HG03097 (cell line): ENCODE measurements around the gene KIF3A.

Experiments
- ATAC-seq: cut with Tn5 transposase; IDR thresholded peaks from one replicate; pipeline ENCODE4 v1.9.1; 2021; ENCODE audit not compliant: unreplicated experiment, low FRiP score

Gene KIF3A

DNA sequence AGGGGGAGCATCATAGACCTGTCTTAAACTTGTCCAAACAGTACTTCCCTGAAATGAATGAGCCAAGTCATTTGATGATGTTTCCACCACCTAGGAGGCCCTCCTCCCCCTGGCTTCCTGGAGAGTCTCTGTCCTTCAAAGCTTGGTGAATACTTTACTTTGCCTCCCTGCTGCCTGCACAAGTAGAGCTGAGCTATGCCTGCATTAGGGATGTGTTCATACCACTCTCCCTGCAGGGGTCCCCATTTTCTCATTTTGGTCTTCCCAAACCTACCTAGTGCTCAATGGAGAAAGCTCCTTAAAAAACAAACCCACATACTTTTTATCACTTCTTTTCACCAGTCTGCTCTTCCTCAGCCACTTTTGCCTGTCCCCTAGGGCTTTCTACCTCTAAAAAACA lies 17.6 kb upstream of the KIF3A start:
- no peak for ATAC-seq

DNA sequence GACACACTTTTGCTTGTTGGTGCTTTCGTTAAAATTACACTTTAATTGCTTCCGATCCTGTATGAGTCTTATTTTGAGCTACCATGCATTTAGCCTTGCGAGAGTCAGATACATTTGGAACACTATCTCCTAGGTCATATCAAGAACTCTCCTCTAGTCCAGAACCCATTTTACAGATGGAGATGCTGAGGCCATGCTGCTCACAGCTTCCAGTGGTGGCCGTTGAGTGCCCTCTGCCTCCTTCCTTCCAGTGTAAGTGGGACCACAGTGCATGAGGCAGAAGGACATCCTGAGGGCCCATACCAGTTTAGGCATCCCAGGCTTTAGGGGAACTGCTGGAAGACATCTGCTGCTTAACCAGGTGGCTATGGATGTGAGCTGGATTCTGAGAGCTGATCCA lies 16.8 kb upstream of the KIF3A start:
- no peak for ATAC-seq

DNA sequence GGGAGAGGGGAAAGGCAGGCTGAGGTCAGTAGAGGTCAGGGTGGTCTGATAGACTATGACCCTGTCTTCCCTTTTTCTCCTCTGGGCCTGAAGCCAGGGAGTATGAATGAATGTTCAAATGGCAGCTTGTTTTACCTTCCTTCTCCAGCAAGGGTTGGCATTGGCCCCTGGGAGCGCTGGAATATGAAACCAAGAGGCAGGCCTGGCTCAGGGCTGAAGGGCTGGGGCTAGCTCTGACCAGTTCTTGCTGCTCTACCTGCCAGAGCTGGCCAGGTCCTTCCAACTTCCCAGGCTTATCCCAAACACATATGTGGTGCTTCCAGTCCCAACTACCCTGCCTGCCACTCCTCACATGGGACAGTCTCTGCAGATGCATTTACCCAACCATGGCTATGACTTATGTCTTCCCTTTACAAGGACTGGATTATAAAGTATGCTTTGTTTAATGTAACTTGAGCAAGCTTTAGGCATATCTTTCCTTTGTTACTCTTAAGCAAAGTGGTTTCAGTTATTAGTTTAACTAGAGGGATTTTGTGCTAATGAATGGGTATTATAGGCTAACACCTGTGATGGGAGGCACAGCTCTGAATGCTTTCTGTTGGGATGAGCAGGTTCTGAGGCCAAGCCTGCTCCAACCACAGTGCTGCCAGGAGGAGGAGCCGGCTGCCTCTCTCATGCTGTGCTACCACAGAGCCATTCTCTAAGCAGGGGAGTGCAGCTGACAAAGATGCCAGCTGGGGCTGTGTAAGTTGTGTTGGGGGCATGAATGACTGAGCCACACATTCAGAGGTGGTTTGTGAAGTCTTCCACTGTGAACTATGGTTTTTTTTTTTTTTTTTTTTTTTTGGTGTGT lies 16.0 kb upstream of the KIF3A start:
- ATAC-seq, result no peak

DNA sequence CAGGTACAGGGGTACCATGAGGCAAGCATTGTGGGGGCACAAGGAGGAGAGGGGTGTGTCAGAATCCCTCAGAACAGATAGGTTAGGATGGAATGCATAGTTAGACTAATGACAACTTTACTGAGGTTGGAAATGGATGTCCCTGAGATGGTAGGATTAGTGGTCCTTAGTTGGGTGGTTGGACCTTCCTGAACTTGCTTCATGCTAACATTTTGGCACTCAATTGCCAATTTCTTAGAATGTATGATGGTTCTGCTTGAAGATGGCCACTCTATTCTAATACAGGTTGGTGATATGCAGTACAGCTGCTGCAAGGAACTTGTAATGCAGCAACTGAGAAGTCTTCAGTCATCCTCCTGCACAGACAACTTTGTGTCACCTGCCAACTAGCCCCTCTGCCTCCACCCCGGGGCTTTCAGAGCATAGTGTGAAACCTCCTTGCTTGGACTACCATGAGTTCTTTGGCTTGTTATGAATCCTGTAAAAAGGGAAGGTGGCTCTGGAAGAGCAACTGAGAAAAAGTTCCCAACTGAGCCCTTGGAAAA lies 15.3 kb upstream of the KIF3A start:
- ATAC-seq, result no peak

DNA sequence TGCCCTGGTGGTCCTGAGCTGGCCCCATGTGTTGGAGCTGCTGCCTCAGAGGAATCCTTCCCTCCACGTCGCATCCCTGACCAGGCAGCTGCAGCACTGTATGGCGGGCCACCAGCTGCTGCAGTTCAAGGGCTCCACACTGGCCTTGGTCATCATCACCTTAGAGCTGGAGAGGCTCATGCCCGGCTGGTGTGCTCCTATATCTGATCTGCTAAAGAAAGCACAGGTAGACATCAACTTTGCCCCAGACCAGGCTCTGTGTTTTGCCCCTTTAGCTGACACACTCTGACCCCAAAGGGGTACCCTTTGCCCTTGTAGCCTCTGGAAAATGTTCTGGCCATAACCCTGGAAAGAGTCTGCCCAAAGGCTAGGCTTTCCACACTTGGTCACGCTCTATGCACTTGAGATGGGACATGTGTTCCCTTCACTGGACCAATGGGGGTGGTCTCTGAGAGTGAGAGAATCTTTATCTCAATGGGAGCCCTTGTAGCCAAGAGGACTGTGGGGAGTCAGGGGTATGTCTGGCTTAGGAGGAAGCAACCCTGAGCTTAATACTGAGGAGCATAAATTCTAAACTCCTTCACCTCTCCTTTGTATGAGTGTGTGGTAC lies 14.7 kb upstream of the KIF3A start:
- no peak for ATAC-seq

DNA sequence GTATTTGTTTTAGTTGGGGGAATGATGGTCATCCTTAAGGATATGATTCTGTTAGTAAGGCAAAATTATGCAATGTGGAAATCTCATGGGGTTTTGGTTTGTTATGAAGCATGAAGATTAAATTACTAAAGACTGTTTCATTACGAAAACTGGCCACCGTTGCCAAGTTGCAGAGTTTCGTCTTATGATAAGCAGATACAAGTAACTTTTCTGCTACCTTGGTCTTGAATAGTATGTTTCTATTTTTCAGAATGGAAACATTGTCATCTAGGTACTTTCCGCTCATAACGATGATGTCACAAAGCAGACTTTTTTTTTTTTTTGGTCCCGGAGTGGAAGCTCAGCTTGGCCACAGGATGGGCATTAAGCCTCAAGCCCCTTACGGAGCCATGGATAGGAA lies 14.1 kb upstream of the KIF3A start:
- no peak for ATAC-seq

DNA sequence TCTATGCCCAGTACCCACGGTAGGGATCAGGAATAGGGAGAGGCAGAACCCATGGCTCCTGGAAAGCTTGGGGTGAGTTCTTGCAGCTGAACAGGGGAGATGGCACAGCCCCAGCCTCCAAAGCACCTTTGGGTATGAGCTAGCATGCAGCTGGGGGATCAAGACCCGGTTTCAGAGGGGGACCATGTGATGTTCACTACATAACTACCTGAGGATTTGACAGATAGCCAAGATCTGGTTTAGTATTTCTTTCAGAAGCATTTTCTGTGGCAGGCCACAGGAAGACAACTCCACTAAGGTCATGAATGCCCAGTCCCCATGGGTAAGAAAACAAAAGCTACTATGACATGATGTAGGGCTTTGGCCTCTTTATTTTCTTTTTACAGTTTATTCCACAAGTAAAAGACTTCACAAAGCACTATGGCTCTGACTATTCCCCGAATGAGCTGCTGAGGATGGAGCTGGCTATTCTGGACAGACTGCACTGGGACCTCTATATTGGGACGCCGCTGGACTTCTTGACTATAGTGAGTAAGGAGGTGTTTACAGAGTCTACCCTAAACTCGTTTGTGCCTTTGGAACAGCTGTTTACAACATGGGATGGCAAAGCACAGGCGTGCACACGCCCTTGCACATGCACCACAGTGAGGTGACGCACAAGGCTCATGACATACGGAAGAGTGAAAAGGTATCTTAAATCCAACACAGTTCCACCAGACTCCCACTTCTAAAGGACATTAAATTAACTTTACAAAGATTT lies 13.3 kb upstream of the KIF3A start:
- peak; percentile 29 for ATAC-seq

DNA sequence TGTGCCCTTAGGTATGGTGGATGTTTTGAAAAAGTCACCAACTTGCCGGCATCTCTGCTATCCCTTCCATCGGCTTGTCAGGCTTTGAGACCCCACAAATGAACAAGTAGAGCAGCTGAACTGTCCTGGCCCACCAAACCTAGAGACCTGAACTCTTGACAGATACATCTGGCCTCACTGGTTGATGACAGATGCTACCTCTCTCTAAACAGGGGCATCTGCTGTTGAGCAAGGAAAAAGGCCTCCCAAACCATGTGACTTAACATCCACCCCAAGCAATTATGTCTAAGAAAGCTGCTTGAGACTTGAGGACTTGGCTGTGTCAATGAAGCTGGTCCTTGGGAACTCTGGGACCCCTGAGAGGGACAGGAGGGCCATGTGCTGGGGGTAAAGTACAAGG lies 12.2 kb upstream of the KIF3A start:
- ATAC-seq, result no peak

DNA sequence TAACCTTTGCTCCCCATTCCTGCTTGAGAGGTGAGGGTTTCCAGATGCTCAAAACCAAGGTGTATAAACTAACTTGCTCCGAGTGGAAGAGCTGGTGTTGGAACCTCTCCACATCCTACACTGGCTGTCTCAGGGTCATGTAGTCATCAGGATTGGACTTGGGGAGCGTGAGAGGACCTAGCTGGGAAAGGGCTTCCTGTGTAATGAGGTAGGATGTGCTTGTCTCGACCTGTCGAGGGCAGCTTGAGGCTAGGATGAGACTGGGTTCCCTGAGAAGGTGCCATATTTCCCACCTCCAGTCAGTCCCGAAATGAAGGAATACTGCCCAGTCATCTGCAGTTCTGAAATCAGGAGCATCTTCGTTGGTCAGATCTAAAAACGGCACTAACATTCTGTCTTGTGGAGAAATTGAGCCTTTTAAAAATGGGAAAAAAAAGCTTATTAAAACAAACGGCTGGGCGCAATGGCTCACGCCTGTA lies 11.2 kb upstream of the KIF3A start:
- no peak for ATAC-seq

DNA sequence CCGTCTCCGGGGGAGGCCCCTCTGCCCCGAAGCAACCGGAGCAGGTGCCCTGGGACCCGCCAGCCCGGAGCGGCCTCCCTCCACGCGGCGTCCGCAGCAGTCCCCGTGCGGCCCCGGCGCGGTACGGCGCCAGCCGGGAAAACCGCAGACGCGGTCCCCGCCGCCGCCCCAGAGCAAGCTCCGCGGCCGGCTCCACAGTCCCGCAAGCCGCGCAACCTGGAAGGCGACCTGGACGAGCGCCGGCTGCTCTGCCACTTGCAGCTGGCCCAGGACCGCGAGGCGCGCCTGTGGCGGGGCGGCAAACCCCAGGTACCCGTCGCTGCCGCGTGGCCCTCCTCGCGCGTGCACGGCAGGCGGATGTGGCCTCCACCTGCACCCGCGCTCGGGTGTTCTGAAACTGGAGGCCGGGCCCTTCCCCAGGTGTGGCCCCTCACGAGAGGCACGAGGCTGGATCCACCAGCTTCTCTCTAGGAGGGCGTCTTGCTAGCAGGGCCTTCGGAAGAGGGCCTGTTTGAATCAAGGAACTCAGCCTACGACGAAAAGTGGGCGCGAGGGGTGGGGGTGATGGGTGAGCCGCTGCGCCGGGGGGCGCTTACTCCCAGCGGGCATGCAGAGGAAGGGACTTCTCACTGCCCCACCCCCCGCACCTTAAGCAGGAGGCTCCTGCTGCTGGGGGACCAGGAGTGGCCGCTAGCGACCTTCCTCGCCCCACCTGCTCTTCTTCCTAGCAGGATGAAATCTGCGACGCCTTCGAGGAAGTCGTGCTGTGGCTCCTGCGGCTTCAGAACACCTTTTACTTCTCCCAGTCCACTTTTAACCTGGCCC lies 10.5 kb upstream of the KIF3A start:
- no peak for ATAC-seq

DNA sequence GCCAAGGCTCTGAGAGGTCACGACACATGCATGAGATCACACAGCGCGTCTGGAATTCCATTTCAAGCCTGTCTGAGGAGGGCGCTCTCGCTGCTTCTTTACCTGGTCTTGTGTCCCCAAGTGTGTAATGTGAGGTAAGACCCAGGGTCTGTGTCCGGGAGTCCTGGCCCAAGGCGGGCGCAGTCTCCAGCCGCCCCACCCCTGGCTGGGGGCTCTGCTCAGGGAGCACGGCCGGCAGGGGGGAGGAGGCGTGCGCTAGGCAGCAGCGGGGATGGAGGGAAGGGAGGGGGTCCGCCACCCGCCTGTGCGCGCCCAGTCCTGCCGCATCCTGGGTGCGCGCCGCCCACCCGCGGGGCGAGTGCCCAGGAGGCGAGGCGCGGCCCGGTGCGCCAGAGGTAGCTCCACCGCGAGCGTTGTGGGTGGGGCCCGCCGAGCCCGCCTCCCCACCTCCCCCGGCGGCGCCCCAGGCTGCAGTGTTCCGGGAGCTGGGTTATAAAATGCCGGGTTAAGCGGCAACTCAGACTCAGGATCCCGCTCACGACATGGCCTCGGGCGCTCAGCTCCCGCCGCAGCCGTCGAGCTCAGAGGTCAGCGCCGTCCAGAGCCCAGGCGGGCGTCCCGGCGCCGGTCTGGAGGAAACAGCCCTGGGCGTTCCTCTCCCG lies 9.7 kb upstream of the KIF3A start, which contains the start of gene CCNI2:
Gene CCNI2, plus strand, starts transcription at position 473 of the 662 bp plus-strand sequence. Its CDS starts 70 bp downstream, at position 543.
- ATAC-seq, result no peak

DNA sequence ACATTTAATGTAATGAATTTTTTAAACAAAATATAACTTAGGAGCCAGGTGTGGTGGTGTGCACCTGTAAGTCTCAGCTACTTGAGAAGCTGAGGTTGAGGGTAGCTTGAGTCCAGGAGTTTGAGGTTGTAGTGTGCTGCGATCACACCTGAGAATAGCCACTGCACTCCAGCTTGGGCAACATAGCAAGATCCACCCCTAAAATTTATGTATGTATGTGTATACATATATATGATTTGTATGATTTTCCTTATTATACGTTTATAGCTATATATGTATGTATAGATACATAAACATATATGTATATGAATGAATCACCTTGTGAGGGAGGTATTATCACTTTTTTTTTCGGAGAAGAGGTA lies 9.2 kb upstream of the KIF3A start:
- no peak for ATAC-seq

DNA sequence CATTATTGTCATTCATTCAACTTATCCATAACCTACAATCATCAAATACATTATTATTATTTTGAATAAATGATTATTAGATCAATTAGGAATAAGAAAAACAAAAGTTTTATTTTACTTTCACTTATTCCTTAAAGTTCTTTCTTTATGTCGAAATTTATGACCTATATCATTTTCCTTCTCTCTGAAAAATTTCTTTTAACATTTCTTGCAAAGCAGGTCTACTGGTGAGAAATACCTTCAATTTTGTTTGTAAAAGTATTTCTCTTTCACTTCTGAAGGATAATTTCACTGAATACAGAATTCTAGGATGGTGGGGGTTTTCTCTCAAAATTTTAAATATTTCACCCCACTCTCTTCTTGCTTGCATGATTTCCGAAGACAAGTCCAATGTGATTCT lies 7.3 kb upstream of the KIF3A start:
- no peak for ATAC-seq

DNA sequence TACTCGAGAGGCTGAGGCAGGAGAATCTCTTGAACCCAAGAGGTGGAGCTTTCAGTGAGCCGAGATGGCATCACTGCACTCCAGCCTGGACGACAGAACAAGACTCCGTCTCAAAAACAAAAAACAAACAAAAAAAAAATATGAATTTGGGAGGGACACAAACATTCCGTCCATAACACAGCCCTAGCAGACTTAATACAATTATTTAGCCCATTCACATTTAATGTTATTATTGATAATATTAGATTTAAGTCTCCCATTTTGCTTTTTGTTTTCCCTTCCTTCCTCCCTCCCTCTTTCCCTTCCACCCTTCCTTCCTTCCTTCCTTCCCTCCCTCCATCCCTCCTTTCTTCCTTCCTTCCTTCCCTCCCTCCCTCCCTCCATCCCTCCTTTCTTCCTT lies 5.3 kb upstream of the KIF3A start:
- no peak for ATAC-seq

DNA sequence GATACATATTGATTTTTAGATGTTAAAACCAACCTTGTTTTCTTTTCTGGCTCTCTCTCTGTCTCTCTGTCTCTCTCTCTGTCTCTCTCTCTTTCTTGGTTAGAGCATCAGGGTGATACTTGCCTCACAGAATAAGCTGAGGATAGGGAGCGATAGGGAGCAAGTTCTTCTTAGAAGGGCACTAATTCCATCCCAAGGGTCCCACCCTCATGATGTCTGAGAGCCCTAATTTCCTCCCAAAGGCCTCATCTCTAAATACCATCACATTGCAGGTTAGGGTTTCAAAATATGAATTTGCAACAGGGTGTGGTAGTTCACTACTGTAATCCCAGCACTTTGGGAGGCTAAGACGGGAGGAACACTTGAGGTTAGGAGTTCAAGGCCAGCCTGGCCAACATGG lies 4.8 kb upstream of the KIF3A start:
- no peak for ATAC-seq

DNA sequence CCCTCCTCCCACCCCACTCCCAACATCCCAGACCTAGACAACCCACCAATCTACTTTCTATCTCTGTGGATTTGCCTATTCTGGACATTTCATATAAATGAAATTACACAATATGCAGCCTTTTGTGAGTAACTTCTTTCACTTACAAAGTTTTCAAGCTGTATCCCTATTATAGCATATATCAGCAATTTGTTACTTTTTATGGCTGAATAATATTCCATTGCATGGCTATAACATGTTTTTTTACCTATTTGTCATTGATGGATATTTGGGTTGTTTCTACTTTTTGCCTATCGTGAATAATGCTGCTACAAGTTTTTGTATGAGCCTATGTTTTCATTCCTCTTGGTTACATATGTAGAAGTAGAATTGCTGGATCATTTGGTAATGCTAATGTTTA lies 1.9 kb upstream of the KIF3A start:
- ATAC-seq, result no peak

DNA sequence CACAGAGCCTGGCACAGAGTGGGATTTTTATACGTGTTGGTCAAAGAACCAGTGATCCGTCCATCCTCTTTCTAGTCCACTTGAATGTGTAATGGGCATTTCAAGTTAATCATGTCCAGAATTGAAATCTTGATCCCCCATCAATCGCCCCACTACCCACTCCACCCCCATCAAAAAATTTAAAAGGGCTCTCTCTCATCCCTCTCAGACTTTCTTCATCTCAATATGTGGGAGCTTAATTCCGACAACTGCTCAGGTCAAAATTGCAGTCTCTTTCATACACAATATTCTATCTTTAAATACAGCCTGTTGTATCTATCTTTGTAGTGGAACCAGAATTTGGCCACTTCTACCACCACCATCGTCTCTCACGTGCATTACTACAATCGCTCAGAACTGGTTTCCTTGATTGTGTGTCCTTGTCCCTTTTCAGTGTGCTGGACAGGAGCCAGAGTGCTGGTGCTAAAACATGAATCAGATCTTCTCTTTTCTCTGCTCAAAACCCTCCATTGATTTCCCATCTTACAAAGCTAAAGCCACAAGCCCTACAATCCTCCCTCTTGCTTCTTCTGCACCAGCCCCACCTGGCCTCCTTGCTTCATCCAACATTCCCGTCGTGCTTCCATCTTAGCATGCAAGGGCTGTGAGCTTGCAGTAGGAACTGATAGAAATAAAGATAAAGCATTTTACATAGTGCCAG lies 786 bp upstream of the KIF3A start:
- ATAC-seq, result no peak

DNA sequence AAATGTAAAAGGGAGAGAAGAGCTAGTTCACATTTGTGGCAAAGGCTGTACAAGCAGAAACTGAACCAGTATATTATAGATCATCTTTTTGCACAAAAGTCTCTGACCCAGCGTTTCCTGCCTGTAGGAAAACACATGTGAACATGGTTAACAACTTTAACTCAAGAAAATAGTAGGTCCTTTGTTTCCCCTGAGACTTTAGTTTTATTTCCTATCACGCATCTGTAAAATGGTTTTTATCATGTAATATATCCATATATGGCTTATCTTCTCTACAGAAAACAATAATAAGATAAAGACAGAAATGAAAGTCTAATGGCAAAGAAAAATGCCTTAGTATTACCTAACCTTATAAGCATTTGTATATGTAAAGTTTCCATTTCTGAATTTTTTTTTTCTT lies 2.7 kb downstream of the KIF3A start:
- no peak for ATAC-seq

DNA sequence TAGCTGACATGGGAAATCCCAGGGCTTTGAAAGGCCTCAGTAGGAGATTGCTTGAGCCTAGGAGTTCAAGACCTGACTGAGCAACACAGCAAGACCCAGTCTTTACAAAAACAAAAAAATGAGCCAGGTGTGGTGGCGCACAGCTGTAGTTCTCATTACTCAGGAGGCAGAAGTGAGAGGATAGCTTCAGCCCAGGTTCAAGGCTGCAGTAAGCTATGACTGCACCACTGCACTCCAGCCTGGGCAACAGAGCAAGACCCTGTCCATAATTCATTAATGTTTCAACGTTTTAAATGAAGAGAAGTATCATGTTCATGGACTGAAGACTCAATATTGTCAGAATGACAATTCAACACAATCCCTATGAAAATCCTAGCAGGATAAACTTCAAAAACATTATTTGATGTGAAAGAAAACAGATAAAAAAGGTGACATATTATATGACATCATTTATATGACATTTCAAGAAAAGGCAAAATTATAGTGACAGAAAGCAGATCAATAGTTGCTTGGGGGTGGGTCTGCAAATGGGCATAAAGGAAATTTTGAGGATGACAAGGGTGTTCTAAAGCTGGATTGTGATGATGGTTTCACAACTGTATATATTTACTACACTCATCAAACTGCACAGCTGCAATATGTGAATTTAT lies 3.7 kb downstream of the KIF3A start:
- no peak for ATAC-seq
